ENCODE results near the gene PELI3. TPM values are rescaled to one million over a fixed set of nuclear protein-coding genes. Genes with fewer than 3 reads are reported as not detected.

PELI3 gene
- total RNA-seq, 1 donor from 2014 or later, result 7.3 TPM

- Histone ChIP-seq H3K9me3 (replicated peaks) (peaks cover 13% of the 10 kb centered on the region), H3K36me3 (no peaks in the 10 kb centered on the region), H3K27me3 (ENCODE audit: low read depth) (no peaks in the 10 kb centered on the region), H3K4me1 (peaks cover 28% of the 10 kb centered on the region), H3K4me3 (peak overlapping the region; percentile 83), H3K27ac (replicated peaks) (peak overlapping the region; percentile 76)
- TF ChIP-seq, protein P1, sequence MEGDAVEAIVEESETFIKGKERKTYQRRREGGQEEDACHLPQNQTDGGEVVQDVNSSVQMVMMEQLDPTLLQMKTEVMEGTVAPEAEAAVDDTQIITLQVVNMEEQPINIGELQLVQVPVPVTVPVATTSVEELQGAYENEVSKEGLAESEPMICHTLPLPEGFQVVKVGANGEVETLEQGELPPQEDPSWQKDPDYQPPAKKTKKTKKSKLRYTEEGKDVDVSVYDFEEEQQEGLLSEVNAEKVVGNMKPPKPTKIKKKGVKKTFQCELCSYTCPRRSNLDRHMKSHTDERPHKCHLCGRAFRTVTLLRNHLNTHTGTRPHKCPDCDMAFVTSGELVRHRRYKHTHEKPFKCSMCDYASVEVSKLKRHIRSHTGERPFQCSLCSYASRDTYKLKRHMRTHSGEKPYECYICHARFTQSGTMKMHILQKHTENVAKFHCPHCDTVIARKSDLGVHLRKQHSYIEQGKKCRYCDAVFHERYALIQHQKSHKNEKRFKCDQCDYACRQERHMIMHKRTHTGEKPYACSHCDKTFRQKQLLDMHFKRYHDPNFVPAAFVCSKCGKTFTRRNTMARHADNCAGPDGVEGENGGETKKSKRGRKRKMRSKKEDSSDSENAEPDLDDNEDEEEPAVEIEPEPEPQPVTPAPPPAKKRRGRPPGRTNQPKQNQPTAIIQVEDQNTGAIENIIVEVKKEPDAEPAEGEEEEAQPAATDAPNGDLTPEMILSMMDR (IDR thresholded peaks at IDR 0.05; ENCODE audit: borderline replicate concordance), result no peak
- intact Hi-C loops (cut with micrococcal nuclease), result no loop called here
- DNase-seq, result no peak
These were observed 1.1 kb upstream of the PELI3 start for GRCh38 chr11:66465373-66466224.

DNA sequence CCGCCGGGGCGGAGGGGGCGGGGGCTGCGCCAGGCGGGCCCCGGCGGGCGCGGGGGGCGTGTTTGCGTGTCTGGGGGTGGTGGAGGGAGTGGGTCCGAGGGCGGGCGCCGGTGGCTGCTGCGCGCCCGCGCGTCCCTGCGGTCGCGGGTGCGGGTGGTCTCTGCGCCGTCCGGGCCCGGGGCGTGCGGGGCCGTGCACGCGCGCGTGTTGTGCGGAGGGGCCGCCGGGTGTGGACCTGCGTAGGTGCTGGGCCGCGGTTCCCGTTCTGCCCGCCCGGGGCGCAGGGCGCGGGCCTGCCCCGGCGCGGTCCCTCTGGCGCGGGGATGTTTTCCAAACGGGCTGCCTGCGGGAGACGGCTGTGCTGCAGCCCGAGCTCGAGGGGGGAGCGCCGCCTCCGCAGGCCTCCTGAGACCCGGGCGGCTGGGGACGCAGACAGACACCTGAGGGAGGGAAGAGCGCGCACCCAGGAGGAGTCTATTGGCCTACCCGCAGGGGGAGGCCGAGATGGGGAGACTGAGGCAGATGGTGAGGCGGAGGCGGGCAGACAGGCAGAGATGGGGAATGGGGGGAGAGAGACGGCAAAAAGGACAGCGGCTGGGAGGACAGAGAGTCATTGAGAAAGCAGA lies 442 bp downstream of the PELI3 start:
- Histone ChIP-seq H3K4me3 (peak overlapping the region; percentile 83), H3K27me3 (ENCODE audit: low read depth) (no peaks in the 10 kb centered on the region), H3K27ac (replicated peaks) (peak overlapping the region; percentile 76), H3K9me3 (replicated peaks) (peaks cover 9% of the 10 kb centered on the region), H3K4me1 (peaks cover 28% of the 10 kb centered on the region), H3K36me3 (peaks cover 7% of the 10 kb centered on the region)
- TF ChIP-seq, protein P1 (IDR thresholded peaks at IDR 0.05; ENCODE audit: borderline replicate concordance), result peak; percentile 52
- intact Hi-C loops (cut with micrococcal nuclease), result no loop called here
- DNase-seq, result no peak

GRCh38 chr11:66467756-66468155 lies 1.1 kb downstream of the PELI3 start:
- Histone ChIP-seq H3K27ac (replicated peaks) (peak overlapping the region; percentile 76), H3K36me3 (peaks cover 12% of the 10 kb centered on the region), H3K9me3 (replicated peaks) (peaks cover 5% of the 10 kb centered on the region), H3K27me3 (ENCODE audit: low read depth) (no peaks in the 10 kb centered on the region), H3K4me1 (peaks cover 28% of the 10 kb centered on the region), H3K4me3 (peak overlapping the region; percentile 83)
- intact Hi-C loops (cut with micrococcal nuclease), result no loop called here
- TF ChIP-seq, protein P1 (IDR thresholded peaks at IDR 0.05; ENCODE audit: borderline replicate concordance), result no peak
- no peak for DNase-seq

- Histone ChIP-seq H3K4me3 (no peak overlapping the region), H3K36me3 (peaks cover 22% of the 10 kb centered on the region), H3K27ac (replicated peaks) (no peak overlapping the region), H3K4me1 (peaks cover 28% of the 10 kb centered on the region), H3K27me3 (ENCODE audit: low read depth) (no peaks in the 10 kb centered on the region), H3K9me3 (replicated peaks) (no peaks in the 10 kb centered on the region)
- DNase-seq, result no peak
- intact Hi-C loops (cut with micrococcal nuclease), result no loop called here
- TF ChIP-seq, protein P1 (IDR thresholded peaks at IDR 0.05; ENCODE audit: borderline replicate concordance), result no peak
These were observed 2.0 kb downstream of the PELI3 start for GRCh38 chr11:66468691-66469090.

DNA sequence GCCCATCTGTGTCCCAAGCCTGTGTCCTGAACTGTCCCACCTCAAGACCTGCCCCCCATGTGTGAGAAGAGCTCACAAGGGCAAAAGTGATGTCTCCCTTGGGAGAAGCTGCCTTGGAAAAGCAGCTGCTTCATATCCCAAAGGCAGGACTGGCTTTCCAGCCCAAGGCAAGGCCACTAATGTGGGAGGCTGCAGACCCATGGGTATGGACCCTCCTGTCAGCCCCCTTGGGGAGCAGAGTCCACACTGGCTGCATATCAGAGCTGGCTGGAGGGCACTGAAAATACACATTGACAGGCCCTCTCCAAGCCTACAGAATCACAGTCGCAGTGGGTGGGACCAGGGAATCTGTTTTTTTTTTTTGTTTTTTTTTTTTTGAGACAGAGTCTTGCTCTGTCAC lies 2.7 kb downstream of the PELI3 start:
- Histone ChIP-seq H3K9me3 (replicated peaks) (no peaks in the 10 kb centered on the region), H3K27me3 (ENCODE audit: low read depth) (no peaks in the 10 kb centered on the region), H3K4me1 (peaks cover 28% of the 10 kb centered on the region), H3K27ac (replicated peaks) (no peak overlapping the region), H3K4me3 (no peak overlapping the region), H3K36me3 (peaks cover 29% of the 10 kb centered on the region)
- intact Hi-C loops (cut with micrococcal nuclease), result no loop called here
- DNase-seq, result no peak
- TF ChIP-seq, protein P1 (IDR thresholded peaks at IDR 0.05; ENCODE audit: borderline replicate concordance), result no peak
